Measurements from ENCODE around the gene TGFBR3L. TPM values are rescaled to one million over a fixed set of nuclear protein-coding genes. Genes with fewer than 3 reads are reported as not detected.
"Not testable (repeated sequence)": the region's sequence is repeated elsewhere in the genome, so short reads cannot be mapped to it uniquely, and the experiment has no call there.

TGFBR3L gene
- total and polyA plus RNA-seq, 5 donors from 2014 or later, result 1.1 TPM; not detected in 4

- Mint-ChIP-seq H3K9me3 (no peaks in the 10 kb centered on the region), H3K27me3 (no peaks in the 10 kb centered on the region), H3K36me3 (no peaks in the 10 kb centered on the region), H3K27ac (no peak overlapping the region), H3K4me1 (peaks cover 0 to 26% (median 4%) of the 10 kb centered on the region in 4 donors), H3K4me3 (peak overlapping the region in 3 of 4 donors; percentile 3 to 82 (median 80))
- Histone ChIP-seq H3K36me3 (ENCODE audit: control insufficient read depth, insufficient read depth, low read length) (peaks cover 13% of the 10 kb centered on the region), H3K27ac (ENCODE audit: insufficient read depth, low read length, poor library complexity, severe bottlenecking) (no peak overlapping the region), H3K9me3 (ENCODE audit: control insufficient read depth in 2 of 2, low read length in 2 of 2) (no peaks in the 10 kb centered on the region), H3K4me3 (ENCODE audit: low read depth, low read length) (no peak overlapping the region), H3K4me1 (ENCODE audit: control insufficient read depth, insufficient read depth, low read length, poor library complexity, severe bottlenecking) (peaks cover 14% of the 10 kb centered on the region), H3K27me3 (ENCODE audit: control insufficient read depth, insufficient read depth, low read length) (no peaks in the 10 kb centered on the region)
- ATAC-seq (ENCODE audit: low read depth in 2 of 2), result no peak
- no peak for DNase-seq
These were observed 13.1 kb downstream of the TGFBR3L start for GRCh38 chr19:7927605-7928333.

- H3K9me3 ChIP-seq (ENCODE audit: control insufficient read depth in 2 of 2, low read length in 2 of 2), result no peaks in the 10 kb centered on the region
- Mint-ChIP-seq H3K27me3 (no peaks in the 10 kb centered on the region), H3K36me3 (no peaks in the 10 kb centered on the region), H3K4me1 (peaks cover 0 to 21% (median 2%) of the 10 kb centered on the region in 4 donors), H3K27ac (no peak overlapping the region), H3K9me3 (no peaks in the 10 kb centered on the region), H3K4me3 (peak overlapping the region in 3 of 4 donors; percentile 3 to 82 (median 71))
- peaks cover 19% of the 10 kb centered on the region for H3K36me3 ChIP-seq (ENCODE audit: control insufficient read depth, insufficient read depth, low read length)
- no peak overlapping the region for H3K4me3 ChIP-seq (ENCODE audit: low read depth, low read length)
- no peaks in the 10 kb centered on the region for H3K27me3 ChIP-seq (ENCODE audit: control insufficient read depth, insufficient read depth, low read length)
- DNase-seq, result no peak
- H3K27ac ChIP-seq (ENCODE audit: insufficient read depth, low read length, poor library complexity, severe bottlenecking), result no peak overlapping the region
- H3K4me1 ChIP-seq (ENCODE audit: control insufficient read depth, insufficient read depth, low read length, poor library complexity, severe bottlenecking), result peaks cover 14% of the 10 kb centered on the region
- no peak for ATAC-seq (ENCODE audit: low read depth in 2 of 2)
These were observed 13.7 kb downstream of the TGFBR3L start for GRCh38 chr19:7928334-7928706.

- H3K4me3 ChIP-seq (ENCODE audit: low read depth, low read length), result no peak overlapping the region
- H3K9me3 ChIP-seq (ENCODE audit: control insufficient read depth in 2 of 2, low read length in 2 of 2), result no peaks in the 10 kb centered on the region
- Mint-ChIP-seq H3K27ac (peak overlapping the region in 1 of 3 donors; percentile 80), H3K36me3 (no peaks in the 10 kb centered on the region), H3K9me3 (no peaks in the 10 kb centered on the region), H3K27me3 (no peaks in the 10 kb centered on the region), H3K4me3 (peak overlapping the region in 2 of 4 donors; percentile 51 to 82), H3K4me1 (peaks cover 0 to 18% (median 2%) of the 10 kb centered on the region in 4 donors)
- H3K4me1 ChIP-seq (ENCODE audit: control insufficient read depth, insufficient read depth, low read length, poor library complexity, severe bottlenecking), result peaks cover 14% of the 10 kb centered on the region
- H3K36me3 ChIP-seq (ENCODE audit: control insufficient read depth, insufficient read depth, low read length), result peaks cover 26% of the 10 kb centered on the region
- no peak overlapping the region for H3K27ac ChIP-seq (ENCODE audit: insufficient read depth, low read length, poor library complexity, severe bottlenecking)
- DNase-seq (peak; percentile 42 to 66 (median 62)), ATAC-seq (ENCODE audit: low read depth in 2 of 2) (peak; percentile 35 to 40)
- no peaks in the 10 kb centered on the region for H3K27me3 ChIP-seq (ENCODE audit: control insufficient read depth, insufficient read depth, low read length)
These were observed 14.4 kb downstream of the TGFBR3L start for GRCh38 chr19:7928741-7929701.

- H3K4me3 ChIP-seq (ENCODE audit: low read depth, low read length); H3K9me3 ChIP-seq (ENCODE audit: control insufficient read depth in 2 of 2, low read length in 2 of 2); H3K4me3 Mint-ChIP-seq; H3K27ac ChIP-seq (ENCODE audit: insufficient read depth, low read length, poor library complexity, severe bottlenecking); H3K27me3 ChIP-seq (ENCODE audit: control insufficient read depth, insufficient read depth, low read length); H3K27me3 Mint-ChIP-seq; H3K9me3 Mint-ChIP-seq; H3K36me3 Mint-ChIP-seq; H3K27ac Mint-ChIP-seq; DNase-seq; ATAC-seq (ENCODE audit: low read depth in 2 of 2): not testable (repeated sequence)
- Histone ChIP-seq H3K36me3 (ENCODE audit: control insufficient read depth, insufficient read depth, low read length) (peaks cover 34% of the 10 kb centered on the region), H3K4me1 (ENCODE audit: control insufficient read depth, insufficient read depth, low read length, poor library complexity, severe bottlenecking) (peaks cover 10% of the 10 kb centered on the region)
- peaks cover 0 to 15% (median 2%) of the 10 kb centered on the region in 4 donors for H3K4me1 Mint-ChIP-seq
These were observed 15.4 kb downstream of the TGFBR3L start for GRCh38 chr19:7930030-7930429.

GRCh38 chr19:7930765-7931164, 16.1 kb downstream of the TGFBR3L start:
- no peak overlapping the region for H3K4me3 ChIP-seq (ENCODE audit: low read depth, low read length)
- ATAC-seq (ENCODE audit: low read depth in 2 of 2) (no peak), DNase-seq (no peak)
- no peaks in the 10 kb centered on the region for H3K27me3 Mint-ChIP-seq
- H3K36me3 ChIP-seq (ENCODE audit: control insufficient read depth, insufficient read depth, low read length), result peaks cover 39% of the 10 kb centered on the region
- H3K4me1 Mint-ChIP-seq, result peaks cover 0 to 13% (median 2%) of the 10 kb centered on the region in 4 donors
- no peaks in the 10 kb centered on the region for H3K27me3 ChIP-seq (ENCODE audit: control insufficient read depth, insufficient read depth, low read length)
- peaks cover 4% of the 10 kb centered on the region for H3K4me1 ChIP-seq (ENCODE audit: control insufficient read depth, insufficient read depth, low read length, poor library complexity, severe bottlenecking)
- peaks cover 2% of the 10 kb centered on the region for H3K36me3 Mint-ChIP-seq
- no peaks in the 10 kb centered on the region for H3K9me3 ChIP-seq (ENCODE audit: control insufficient read depth in 2 of 2, low read length in 2 of 2)
- H3K9me3 Mint-ChIP-seq, result no peaks in the 10 kb centered on the region
- H3K27ac Mint-ChIP-seq, result no peak overlapping the region
- no peak overlapping the region for H3K27ac ChIP-seq (ENCODE audit: insufficient read depth, low read length, poor library complexity, severe bottlenecking)
- no peak overlapping the region for H3K4me3 Mint-ChIP-seq

GRCh38 chr19:7931221-7932061, 16.8 kb downstream of the TGFBR3L start:
- H3K36me3 ChIP-seq (ENCODE audit: control insufficient read depth, insufficient read depth, low read length), result peaks cover 41% of the 10 kb centered on the region
- H3K27ac ChIP-seq (ENCODE audit: insufficient read depth, low read length, poor library complexity, severe bottlenecking), result no peak overlapping the region
- peaks cover under 1% of the 10 kb centered on the region for H3K4me1 ChIP-seq (ENCODE audit: control insufficient read depth, insufficient read depth, low read length, poor library complexity, severe bottlenecking)
- DNase-seq (no peak), ATAC-seq (ENCODE audit: low read depth in 2 of 2) (no peak)
- Mint-ChIP-seq H3K9me3 (no peaks in the 10 kb centered on the region), H3K27ac (no peak overlapping the region), H3K27me3 (no peaks in the 10 kb centered on the region), H3K4me1 (peaks cover 0 to 10% (median 2%) of the 10 kb centered on the region in 4 donors), H3K4me3 (no peak overlapping the region), H3K36me3 (peaks cover 3% of the 10 kb centered on the region)
- H3K27me3 ChIP-seq (ENCODE audit: control insufficient read depth, insufficient read depth, low read length), result no peaks in the 10 kb centered on the region
- no peaks in the 10 kb centered on the region for H3K9me3 ChIP-seq (ENCODE audit: control insufficient read depth in 2 of 2, low read length in 2 of 2)
- no peak overlapping the region for H3K4me3 ChIP-seq (ENCODE audit: low read depth, low read length)

- peaks cover 3% of the 10 kb centered on the region for H3K36me3 Mint-ChIP-seq
- Histone ChIP-seq H3K36me3 (ENCODE audit: control insufficient read depth, insufficient read depth, low read length) (peaks cover 44% of the 10 kb centered on the region), H3K27me3 (ENCODE audit: control insufficient read depth, insufficient read depth, low read length) (no peaks in the 10 kb centered on the region), H3K4me1 (ENCODE audit: control insufficient read depth, insufficient read depth, low read length, poor library complexity, severe bottlenecking) (no peaks in the 10 kb centered on the region), H3K9me3 (ENCODE audit: control insufficient read depth in 2 of 2, low read length in 2 of 2) (no peaks in the 10 kb centered on the region), H3K4me3 (ENCODE audit: low read depth, low read length) (no peak overlapping the region), H3K27ac (ENCODE audit: insufficient read depth, low read length, poor library complexity, severe bottlenecking) (no peak overlapping the region)
- no peaks in the 10 kb centered on the region for H3K9me3 Mint-ChIP-seq
- H3K27me3 Mint-ChIP-seq, result no peaks in the 10 kb centered on the region
- ATAC-seq (ENCODE audit: low read depth in 2 of 2) (no peak), DNase-seq (no peak)
- peaks cover 0 to 8% (median 2%) of the 10 kb centered on the region in 4 donors for H3K4me1 Mint-ChIP-seq
- no peak overlapping the region for H3K4me3 Mint-ChIP-seq
- no peak overlapping the region for H3K27ac Mint-ChIP-seq
These were observed 17.8 kb downstream of the TGFBR3L start for GRCh38 chr19:7932276-7932929.

Data from CD4-positive, CD25-positive, alpha-beta regulatory T cell (primary cell).